DND-41 (cell line): ENCODE measurements around the gene FMN2.

Source experiments
- CTCF ChIP-seq: IDR thresholded peaks from 2 replicates; pipeline ENCODE4 v1.5.1; 2012; ENCODE audit warnings: borderline replicate concordance, low read length, moderate library complexity, mild to moderate bottlenecking; ENCODE audit not compliant: poor library complexity, severe bottlenecking; ENCODE audit errors: extremely low read depth
- EZH2 ChIP-seq: IDR thresholded peaks from 3 replicates; pipeline ENCODE4 v1.6.1; 2012; ENCODE audit warnings: borderline replicate concordance, low read depth, mild to moderate bottlenecking, moderate library complexity, low read length, inconsistent platforms; ENCODE audit not compliant: severe bottlenecking

DNA sequence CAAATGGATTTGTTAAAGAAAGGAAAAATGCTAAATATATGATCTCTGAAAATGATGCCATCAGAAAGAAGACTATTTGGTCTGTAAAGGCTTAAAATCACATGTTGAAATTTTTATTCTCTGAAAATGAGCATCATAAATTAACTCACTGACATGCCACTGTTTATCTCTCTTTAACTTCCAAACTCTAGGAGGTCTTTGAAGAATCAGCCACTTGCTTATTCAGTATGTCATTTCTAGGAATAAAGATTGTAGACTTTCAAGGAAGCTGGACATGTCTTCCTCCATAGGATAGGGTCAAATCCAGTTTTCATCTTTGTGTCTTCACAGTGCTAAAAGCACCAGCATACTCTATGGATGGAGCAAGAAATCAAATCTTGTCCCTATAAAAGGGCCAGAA is 147.6 kb downstream of the FMN2 start:
- no peak for TF ChIP-seq CTCF
- no peak for TF ChIP-seq EZH2
